ENCODE data around the gene NXT2. TPM values are rescaled to one million over a fixed set of nuclear protein-coding genes. Genes with fewer than 3 reads are reported as not detected.

Gene NXT2
- total RNA-seq, 1 experiment from 2014 or later: 14.3 TPM

- no TSS peak for BruUV-seq (replicated peaks)
- H3K27ac ChIP-seq (ENCODE audit: low read depth, low read length): no peak overlapping the region
- H4K20me1 ChIP-seq (ENCODE audit: insufficient read depth): no peaks in the 10 kb centered on the region
- RAD21 ChIA-PET (ENCODE audit: low non-redundant PET in 1 of 2, low total read pairs in 2 of 2, uncharacterized antibody in 2 of 2, unreplicated experiment in 2 of 2): no interaction called here
- DNase-seq (ENCODE audit: low read depth, low spot score) (no peak), ATAC-seq (no peak)
- CTCF ChIA-PET: no interaction called here
- H3K9me3 ChIP-seq (ENCODE audit: control insufficient read depth in 1 of 2, insufficient read depth in 1 of 2, low read depth in 1 of 2, low read length in 2 of 2): no peaks in the 10 kb centered on the region
- no peak overlapping the region for H2AFZ ChIP-seq (ENCODE audit: low read depth, low read length, poor library complexity, severe bottlenecking)
- H3K4me1 ChIP-seq (ENCODE audit: control insufficient read depth in 1 of 2, insufficient read depth in 2 of 2, low read length in 2 of 2): peaks cover 2 to 16% of the 10 kb centered on the region in 2 experiments; a peak in 2 of 4 replicates
- intact Hi-C loops (cut with micrococcal nuclease): no loop called here
- no peaks in the 10 kb centered on the region for H3K9me2 ChIP-seq (ENCODE audit: insufficient read depth)
- H3K79me2 ChIP-seq (ENCODE audit: insufficient read depth, low read length): no peaks in the 10 kb centered on the region
- H3K9ac ChIP-seq (ENCODE audit: low read length): no peak overlapping the region
- TF ChIP-seq TCF7L2 (IDR thresholded peaks at IDR 0.05; ENCODE audit: borderline replicate concordance, extremely low read depth, insufficient read depth, insufficient read length) (no peak), FOSL1 (IDR thresholded peaks at IDR 0.05; ENCODE audit: low read depth) (no peak), ATF3 (IDR thresholded peaks at IDR 0.05) (no peak), JUND (IDR thresholded peaks at IDR 0.05) (no peak), CEBPB (IDR thresholded peaks at IDR 0.05; ENCODE audit: low read depth) (no peak), EZH2 (IDR thresholded peaks at IDR 0.05) (no peak), ZBTB33 (IDR thresholded peaks at IDR 0.05; ENCODE audit: extremely low read depth, insufficient replicate concordance, low read length) (no peak), ZFX (IDR thresholded peaks at IDR 0.05) (no peak), SP1 (IDR thresholded peaks at IDR 0.05; ENCODE audit: low read depth) (no peak), EGR1 (IDR thresholded peaks at IDR 0.05; ENCODE audit: low read depth) (no peak), YY1 (IDR thresholded peaks at IDR 0.05; ENCODE audit: extremely low read depth, insufficient replicate concordance, low read depth, low read length) (no peak), ZNF274 (IDR thresholded peaks at IDR 0.05; ENCODE audit: low read depth, low read length) (no peak), ELF1 (IDR thresholded peaks at IDR 0.05; ENCODE audit: borderline replicate concordance, low read depth) (no peak), CBX3 (IDR thresholded peaks at IDR 0.05; ENCODE audit: low read depth) (no peak), MAX (IDR thresholded peaks at IDR 0.05) (no peak)
- H3K36me3 ChIP-seq (ENCODE audit: control insufficient read depth in 1 of 2, insufficient read depth in 2 of 2, low read length in 2 of 2): no peaks in the 10 kb centered on the region
- H3K4me3 ChIP-seq (replicated peaks in 1 of 2; ENCODE audit: low read depth in 1 of 2, low read length in 2 of 2): no peak overlapping the region
- 0 out of 2 replicates have a peak, but pooled peaks cover 3% of the 10 kb centered on the region for H3K27me3 ChIP-seq (ENCODE audit: insufficient read depth, low read length)
- POLR2A ChIA-PET: no interaction called here
- no peak overlapping the region for H3K4me2 ChIP-seq (ENCODE audit: low read length)
Observed at GRCh38 chrX:109534933-109535332, 1.7 kb upstream of the NXT2 start.

Data from HCT116 (cell line).